ENCODE results near the gene AIFM3. TPM values are rescaled to one million over a fixed set of nuclear protein-coding genes. Genes with fewer than 3 reads are reported as not detected.

AIFM3 gene
- polyA plus RNA-seq, 4 donors: 0.83 to 1.2 (median 1.1) TPM

GRCh38 chr22:20989323-20990138 lies 22.5 kb downstream of the AIFM3 start:
- DNase-seq (ENCODE audit: low read depth in 4 of 4, low spot score in 3 of 4): no peak

DNA sequence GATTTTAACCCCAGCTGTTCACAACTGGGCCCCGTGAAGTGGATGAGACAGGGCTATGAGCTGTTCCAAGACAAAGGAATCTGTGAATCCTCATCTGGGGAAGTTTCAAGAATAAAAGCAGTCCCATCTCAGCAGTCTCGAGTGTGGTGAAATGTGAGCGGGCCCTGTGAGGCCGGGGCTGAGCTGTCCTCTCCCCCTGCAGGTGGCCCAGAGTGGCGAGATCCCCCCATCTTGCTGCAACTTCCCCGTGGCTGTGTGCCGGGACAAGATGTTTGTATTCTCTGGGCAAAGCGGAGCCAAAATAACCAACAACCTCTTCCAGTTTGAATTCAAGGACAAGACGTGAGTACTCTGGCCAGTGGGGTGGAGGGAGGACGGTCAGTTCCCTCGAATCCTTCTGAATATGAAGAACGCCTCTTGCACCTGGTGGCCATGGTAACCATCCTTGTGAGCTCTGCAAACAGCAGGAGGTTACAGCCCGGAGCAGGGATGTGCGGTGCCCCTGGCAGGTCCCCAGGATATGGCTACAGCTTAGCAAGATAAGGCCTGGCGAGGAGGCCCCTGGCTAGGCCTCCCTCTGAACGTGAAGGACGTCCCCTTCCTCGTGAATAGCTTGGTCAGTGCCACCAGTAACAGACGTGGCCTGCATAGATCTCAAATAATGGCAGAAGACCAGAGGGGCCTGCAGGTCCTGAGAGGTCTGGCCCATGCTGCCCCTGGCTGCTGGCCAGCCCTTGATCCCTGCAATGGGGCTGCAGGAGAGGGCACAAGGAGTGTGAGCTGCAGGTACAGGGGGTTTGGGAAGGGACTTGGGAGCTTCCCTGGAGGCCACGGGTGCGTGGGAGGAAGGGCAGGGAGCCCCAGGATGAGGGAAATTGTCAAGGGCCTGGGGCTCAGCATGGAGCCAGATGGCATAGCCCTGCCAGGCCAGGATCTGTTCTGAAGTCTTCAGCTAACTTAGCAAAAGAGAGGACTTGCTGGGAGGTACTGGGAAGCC lies 23.4 kb downstream of the AIFM3 start:
- no peak for DNase-seq (ENCODE audit: low read depth in 4 of 4, low spot score in 3 of 4)

DNA sequence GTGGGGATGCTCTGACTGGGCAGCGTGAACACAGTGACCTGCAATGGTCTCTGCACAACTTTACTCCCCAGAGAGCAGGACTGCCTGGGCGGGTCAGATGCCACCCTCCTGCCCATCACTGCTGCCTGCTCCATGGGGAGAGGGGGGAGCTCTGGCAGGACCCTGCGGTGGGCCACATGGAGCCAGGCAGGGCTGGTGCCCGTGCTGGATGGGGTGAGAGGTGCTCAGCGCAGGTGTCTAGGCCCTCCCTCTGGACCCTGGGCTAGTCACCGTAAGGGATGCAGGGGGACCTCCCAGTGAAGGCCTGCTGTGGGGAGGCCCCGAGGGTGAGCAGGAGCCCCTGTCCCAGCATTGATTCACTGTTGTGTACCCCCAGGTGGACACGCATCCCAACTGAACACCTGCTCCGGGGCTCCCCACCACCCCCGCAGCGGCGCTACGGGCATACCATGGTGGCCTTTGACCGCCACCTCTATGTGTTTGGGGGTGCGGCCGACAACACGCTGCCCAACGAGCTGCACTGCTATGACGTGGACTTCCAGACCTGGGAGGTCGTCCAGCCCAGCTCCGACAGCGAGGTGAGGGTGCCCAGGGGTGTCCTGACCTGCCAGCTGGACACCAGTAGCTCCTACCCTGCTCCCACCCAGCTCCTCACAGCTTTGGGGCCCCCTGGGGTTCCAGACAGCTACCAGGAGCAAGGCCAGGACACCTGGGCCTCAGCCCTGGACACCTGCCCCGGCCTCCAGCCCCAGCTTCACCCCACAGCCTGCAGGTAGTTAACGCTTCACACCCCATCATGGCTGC lies 24.4 kb downstream of the AIFM3 start:
- no peak for DNase-seq (ENCODE audit: low read depth in 4 of 4, low spot score in 3 of 4)

DNA sequence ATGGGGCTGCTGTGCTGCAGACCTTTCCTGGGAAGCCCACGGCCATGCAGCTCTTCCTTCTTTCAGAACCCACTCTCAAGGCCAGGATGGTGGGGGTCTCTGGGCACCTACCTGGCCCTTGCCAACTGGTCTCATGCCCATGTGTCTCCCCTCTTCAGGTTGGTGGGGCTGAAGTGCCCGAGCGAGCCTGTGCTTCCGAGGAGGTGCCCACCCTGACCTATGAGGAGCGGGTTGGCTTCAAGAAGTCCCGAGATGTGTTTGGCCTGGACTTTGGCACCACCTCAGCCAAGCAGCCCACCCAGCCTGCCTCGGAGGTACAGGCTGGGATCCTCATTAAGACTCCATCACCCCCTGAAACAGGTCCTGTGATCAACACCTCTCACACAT lies 25.0 kb downstream of the AIFM3 start:
- DNase-seq (ENCODE audit: low read depth in 4 of 4, low spot score in 3 of 4): no peak

GRCh38 chr22:20992456-20993303 lies 25.6 kb downstream of the AIFM3 start:
- DNase-seq (ENCODE audit: low read depth in 4 of 4, low spot score in 3 of 4): no peak

DNA sequence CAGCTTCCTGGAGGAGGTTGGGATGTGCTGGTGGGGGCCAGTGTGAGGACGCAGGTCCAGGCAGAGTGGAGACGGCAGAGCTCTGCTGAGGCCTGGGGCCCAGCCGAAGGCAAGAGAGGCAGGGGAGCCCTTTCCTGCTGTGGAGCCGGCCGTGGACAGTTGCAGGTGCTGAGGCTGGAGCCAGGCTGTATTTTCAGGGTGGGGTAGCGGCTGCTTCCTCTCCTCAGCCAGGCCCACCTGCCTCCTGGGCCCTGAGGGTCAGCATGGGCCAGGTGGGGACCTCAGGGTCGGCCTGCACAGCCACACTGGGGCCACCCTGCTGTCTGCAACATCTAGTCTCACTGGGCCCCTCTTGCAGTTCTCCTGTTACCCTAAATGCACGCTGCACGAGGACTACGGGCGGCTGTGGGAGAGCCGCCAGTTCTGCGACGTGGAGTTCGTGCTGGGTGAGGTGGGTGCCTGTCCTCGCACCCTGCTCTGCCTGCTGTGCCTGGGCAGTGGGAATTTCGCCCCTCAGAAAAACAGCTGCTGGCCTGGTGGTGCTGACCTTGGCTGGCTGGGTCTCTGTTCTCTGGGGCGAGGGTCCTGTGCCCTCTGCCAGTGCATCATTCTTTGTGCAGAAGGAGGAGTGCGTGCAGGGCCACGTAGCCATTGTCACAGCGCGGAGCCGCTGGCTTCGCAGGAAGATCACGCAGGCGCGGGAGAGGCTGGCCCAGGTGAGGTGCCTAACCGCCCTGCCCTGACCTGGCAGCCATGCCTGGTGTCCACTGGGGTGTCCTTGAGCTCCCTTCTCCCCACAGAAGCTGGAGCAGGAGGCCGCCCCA lies 26.5 kb downstream of the AIFM3 start:
- no peak for DNase-seq (ENCODE audit: low read depth in 4 of 4, low spot score in 3 of 4)

- DNase-seq (ENCODE audit: low read depth in 4 of 4, low spot score in 3 of 4): no peak
Observed at GRCh38 chr22:20994128-20994901, 27.3 kb downstream of the AIFM3 start.

GRCh38 chr22:20994902-20995241 lies 27.8 kb downstream of the AIFM3 start:
- DNase-seq (ENCODE audit: low read depth in 4 of 4, low spot score in 3 of 4): no peak

- no peak for DNase-seq (ENCODE audit: low read depth in 4 of 4, low spot score in 3 of 4)
Observed at GRCh38 chr22:20995329-20996030, 28.4 kb downstream of the AIFM3 start.

GRCh38 chr22:20996031-20996410 lies 29.0 kb downstream of the AIFM3 start:
- DNase-seq (ENCODE audit: low read depth in 4 of 4, low spot score in 3 of 4): no peak

- DNase-seq (ENCODE audit: low read depth in 4 of 4, low spot score in 3 of 4): no peak
Observed at GRCh38 chr22:20996598-20997535, 29.8 kb downstream of the AIFM3 start.

DNA sequence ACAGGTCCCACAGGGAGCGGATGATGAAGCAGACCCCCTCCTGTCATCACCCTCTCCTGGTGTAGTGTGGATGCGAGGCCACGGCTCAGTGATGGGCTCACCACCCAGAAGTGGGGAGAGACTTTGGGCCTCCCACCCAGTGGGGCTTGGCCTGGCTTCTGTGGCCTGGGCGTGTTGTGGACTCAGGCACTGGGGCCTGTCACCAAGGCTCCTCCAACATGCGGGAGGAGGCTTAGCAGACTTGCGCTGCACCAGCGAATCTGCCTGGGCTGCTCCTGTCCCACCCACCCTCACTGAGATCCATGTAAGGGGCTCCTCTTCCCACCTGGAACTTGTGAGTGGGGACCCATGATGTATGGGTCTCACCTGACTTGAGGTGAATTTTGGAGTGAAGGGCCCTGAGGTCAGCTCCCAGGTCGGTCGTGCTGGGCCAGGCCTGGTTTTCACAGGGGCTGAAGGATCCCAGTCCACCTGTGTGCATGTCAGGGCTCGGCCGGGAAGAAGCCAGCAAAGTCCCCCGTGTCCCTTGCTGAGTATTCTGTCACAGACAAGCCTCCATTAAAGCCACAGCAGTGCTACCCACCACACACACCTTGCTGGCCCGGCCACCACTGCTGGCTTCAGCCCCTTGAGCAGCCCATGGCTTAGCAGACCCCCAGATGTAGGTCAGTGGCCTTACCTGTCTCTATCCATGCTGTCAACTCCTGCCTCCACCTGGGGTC lies 30.6 kb downstream of the AIFM3 start:
- DNase-seq (ENCODE audit: low read depth in 4 of 4, low spot score in 3 of 4): no peak

- DNase-seq (ENCODE audit: low read depth in 4 of 4, low spot score in 3 of 4): no peak
Observed at GRCh38 chr22:20998411-20999336, 31.6 kb downstream of the AIFM3 start.

GRCh38 chr22:20999350-21000206 lies 32.5 kb downstream of the AIFM3 start:
- no peak for DNase-seq (ENCODE audit: low read depth in 4 of 4, low spot score in 3 of 4)

All from left renal pelvis (tissue), 4 donors.